Measurements from ENCODE around the gene RASSF7.

GRCh38 chr11:581752-582151 lies 21.0 kb downstream of the RASSF7 start:
- TF ChIP-seq POLR2A (IDR thresholded peaks at IDR 0.05; ENCODE audit: low read depth, low read length) (no peak), POLR2AphosphoS5 (IDR thresholded peaks at IDR 0.05; ENCODE audit: low read depth, low read length) (no peak), TAF1 (IDR thresholded peaks at IDR 0.05; ENCODE audit: low read depth, low read length) (no peak), SPI1 (IDR thresholded peaks at IDR 0.05; ENCODE audit: low read depth, low read length) (no peak), POU2F2 (IDR thresholded peaks at IDR 0.05; ENCODE audit: low read depth, low read length) (no peak), PAX5 (IDR thresholded peaks at IDR 0.05; ENCODE audit: insufficient read depth, low read length, severe bottlenecking) (no peak)

Data from GM12891 (cell line).